Stomach (tissue), 4 donors: ENCODE data around the gene SYNDIG1.

ENCODE experiments used
- EP300 ChIP-seq: sonication (generic); formaldehyde crosslinking; IDR thresholded peaks from one replicate; pipeline ENCODE4 v1.6.1; 2017; ENCODE audit warnings: antibody characterized with exemption
- POLR2A ChIP-seq, 4 donors: fragments of 450-650 bp; IDR thresholded peaks; one replicate each; pipeline ENCODE4 v1.6.1; 2016; ENCODE audit warnings: antibody characterized with exemption in 4 of 4, control low read depth in 2 of 4, mild to moderate bottlenecking in 1 of 4, moderate library complexity in 1 of 4
- POLR2AphosphoS5 ChIP-seq, 3 donors: sonication (generic); formaldehyde crosslinking; IDR thresholded peaks; one replicate each; pipeline ENCODE4 v1.6.1; 2016; ENCODE audit warnings: antibody characterized with exemption in 3 of 3
- TF ChIP-seq, protein P1 (sequence below), 7 experiments: fragments of 450-650 bp in 4 of 7; fragments of 200-600 bp in 3 of 7; sonication (generic) in 3 of 7; IDR thresholded peaks; one replicate each; pipeline ENCODE4 v1.5.1; 2016 to 2019; ENCODE audit warnings: antibody characterized with exemption in 7 of 7, control low read depth in 2 of 7, mild to moderate bottlenecking in 1 of 7

DNA sequence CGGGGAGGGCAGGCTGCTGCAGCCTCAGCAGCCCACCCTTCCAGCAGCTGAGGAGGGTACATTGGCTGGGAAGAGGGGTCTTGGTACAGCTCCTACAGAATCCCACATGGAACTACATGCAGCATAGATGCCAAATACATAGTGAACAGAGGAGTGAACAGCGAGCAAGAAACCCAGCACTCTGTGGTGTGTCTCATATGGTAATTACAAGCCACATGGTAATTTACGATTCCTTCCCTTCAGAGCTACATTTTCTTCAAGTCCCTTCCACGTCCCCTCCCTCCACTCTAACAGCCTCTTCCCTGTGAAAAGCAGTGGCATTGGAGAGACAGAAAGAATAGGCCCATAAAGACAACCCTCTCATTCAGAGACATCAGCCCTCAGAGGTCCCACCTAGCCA lies 167.7 kb downstream of the SYNDIG1 start:
- TF ChIP-seq, protein P1, sequence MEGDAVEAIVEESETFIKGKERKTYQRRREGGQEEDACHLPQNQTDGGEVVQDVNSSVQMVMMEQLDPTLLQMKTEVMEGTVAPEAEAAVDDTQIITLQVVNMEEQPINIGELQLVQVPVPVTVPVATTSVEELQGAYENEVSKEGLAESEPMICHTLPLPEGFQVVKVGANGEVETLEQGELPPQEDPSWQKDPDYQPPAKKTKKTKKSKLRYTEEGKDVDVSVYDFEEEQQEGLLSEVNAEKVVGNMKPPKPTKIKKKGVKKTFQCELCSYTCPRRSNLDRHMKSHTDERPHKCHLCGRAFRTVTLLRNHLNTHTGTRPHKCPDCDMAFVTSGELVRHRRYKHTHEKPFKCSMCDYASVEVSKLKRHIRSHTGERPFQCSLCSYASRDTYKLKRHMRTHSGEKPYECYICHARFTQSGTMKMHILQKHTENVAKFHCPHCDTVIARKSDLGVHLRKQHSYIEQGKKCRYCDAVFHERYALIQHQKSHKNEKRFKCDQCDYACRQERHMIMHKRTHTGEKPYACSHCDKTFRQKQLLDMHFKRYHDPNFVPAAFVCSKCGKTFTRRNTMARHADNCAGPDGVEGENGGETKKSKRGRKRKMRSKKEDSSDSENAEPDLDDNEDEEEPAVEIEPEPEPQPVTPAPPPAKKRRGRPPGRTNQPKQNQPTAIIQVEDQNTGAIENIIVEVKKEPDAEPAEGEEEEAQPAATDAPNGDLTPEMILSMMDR (IDR thresholded peaks at IDR 0.05): no peak
- TF ChIP-seq EP300 (no peak), POLR2A (IDR thresholded peaks at IDR 0.05) (no peak), POLR2AphosphoS5 (IDR thresholded peaks at IDR 0.05) (no peak)
